ENCODE results near the gene C15orf61. TPM values are rescaled to one million over a fixed set of nuclear protein-coding genes. Genes with fewer than 3 reads are reported as not detected.
A peak's percentile ranks its signal among the peaks of the same experiment; 100 is the strongest.

Gene C15orf61
- total RNA-seq, 4 donors from 2014 or later = 6.5 to 8.5 (median 7.3) TPM

DNA sequence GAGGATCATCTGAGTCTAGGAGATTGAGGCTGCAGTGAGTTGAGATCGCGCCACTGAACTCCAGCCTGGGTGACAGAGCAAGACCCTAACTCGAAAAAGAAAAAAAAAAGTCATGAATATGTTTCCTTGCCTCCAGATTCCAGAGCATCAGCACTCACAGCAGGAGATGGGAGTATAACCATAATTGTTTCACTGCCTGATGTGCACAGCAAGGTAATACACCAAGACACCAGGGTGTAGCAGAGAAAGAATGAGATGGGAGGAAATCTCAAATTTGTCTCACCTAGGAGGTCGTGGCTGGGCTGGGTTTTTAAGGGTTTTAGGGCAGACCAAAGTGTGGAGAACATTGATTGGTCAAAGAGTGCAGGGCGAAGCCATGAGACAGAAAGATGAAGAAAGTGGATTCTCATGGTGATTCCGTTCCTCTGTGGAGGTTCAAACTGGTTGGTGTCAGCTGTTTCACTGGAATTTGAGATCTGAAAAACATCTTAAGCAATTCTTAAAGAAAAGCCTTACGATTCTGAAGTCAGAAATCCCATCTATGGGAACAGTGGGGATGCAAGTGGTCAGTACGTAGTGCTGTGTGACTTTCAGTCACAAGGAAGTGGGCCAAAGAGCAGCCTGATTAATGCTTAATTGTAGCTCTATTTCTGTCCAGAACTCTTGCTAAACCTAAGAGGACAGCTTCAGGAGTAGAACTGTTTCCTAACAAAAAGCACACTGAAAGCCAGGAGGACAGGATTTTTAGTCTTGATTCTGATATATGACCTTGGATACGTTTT, 7.8 kb upstream of the C15orf61 start:
- 77 to 78% methylated on average over 9 of the region's 9 CpGs for WGBS, 2 donors
- H3K4me1 ChIP-seq = no peaks in the 10 kb centered on the region
- no peaks in the 10 kb centered on the region for H3K27me3 ChIP-seq
- peaks cover 0 to 36% (median 0%) of the 10 kb centered on the region in 3 donors for H3K36me3 ChIP-seq
- H3K9me3 ChIP-seq = no peaks in the 10 kb centered on the region
- DNase-seq (ENCODE audit: low spot score in 2 of 2) = no peak
- no peak overlapping the region for H3K27ac ChIP-seq
- TF ChIP-seq POLR2A (IDR thresholded peaks at IDR 0.05) = no peak
- no peak for TF ChIP-seq EP300 (IDR thresholded peaks at IDR 0.05)
- TF ChIP-seq CTCF (IDR thresholded peaks at IDR 0.05) = no peak
- no peak overlapping the region for H3K4me3 ChIP-seq

GRCh38 chr15:67515090-67515489, 5.8 kb upstream of the C15orf61 start:
- peaks cover 0 to 5% (median 0%) of the 10 kb centered on the region in 4 donors for H3K4me1 ChIP-seq
- no peaks in the 10 kb centered on the region for H3K27me3 ChIP-seq
- H3K9me3 ChIP-seq = no peaks in the 10 kb centered on the region
- 93 to 98% methylated on average over 3 of the region's 3 CpGs for WGBS, 2 donors
- DNase-seq (ENCODE audit: low spot score in 2 of 2) = no peak
- no peak overlapping the region for H3K4me3 ChIP-seq
- H3K27ac ChIP-seq = no peak overlapping the region
- TF ChIP-seq CTCF (IDR thresholded peaks at IDR 0.05) = no peak
- no peak for TF ChIP-seq EP300 (IDR thresholded peaks at IDR 0.05)
- no peak for TF ChIP-seq POLR2A (IDR thresholded peaks at IDR 0.05)
- peaks cover 0 to 36% (median 0%) of the 10 kb centered on the region in 3 donors for H3K36me3 ChIP-seq

DNA sequence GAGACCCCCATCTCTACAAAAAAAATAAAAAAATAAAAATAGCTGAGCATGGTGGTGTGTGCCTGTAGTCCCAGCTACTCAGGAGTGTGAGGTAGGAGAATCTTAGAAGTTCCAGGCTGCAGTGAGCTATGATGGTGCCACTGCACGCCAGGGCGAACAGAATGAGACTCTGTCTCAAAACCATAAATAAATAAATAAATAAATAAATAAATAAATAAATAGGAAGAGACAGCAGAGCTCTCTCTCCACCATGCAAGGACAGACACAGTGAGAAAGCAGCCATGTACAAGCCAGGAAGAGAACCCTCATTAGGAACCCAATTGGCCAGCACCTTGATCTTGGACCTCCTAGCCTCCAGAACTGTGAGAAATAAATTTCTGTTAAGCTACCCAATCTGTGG, 5.4 kb upstream of the C15orf61 start:
- TF ChIP-seq CTCF (IDR thresholded peaks at IDR 0.05) (no peak), EP300 (IDR thresholded peaks at IDR 0.05) (no peak), POLR2A (IDR thresholded peaks at IDR 0.05) (no peak)
- H3K4me1 ChIP-seq = peaks cover 0 to 9% (median 0%) of the 10 kb centered on the region in 4 donors
- DNase-seq (ENCODE audit: low spot score in 2 of 2) = no peak
- H3K36me3 ChIP-seq = peaks cover 0 to 36% (median 0%) of the 10 kb centered on the region in 3 donors
- H3K9me3 ChIP-seq = no peaks in the 10 kb centered on the region
- 92 to 95% methylated on average over 2 of the region's 2 CpGs for WGBS, 2 donors
- H3K27me3 ChIP-seq = no peaks in the 10 kb centered on the region
- no peak overlapping the region for H3K27ac ChIP-seq
- no peak overlapping the region for H3K4me3 ChIP-seq

DNA sequence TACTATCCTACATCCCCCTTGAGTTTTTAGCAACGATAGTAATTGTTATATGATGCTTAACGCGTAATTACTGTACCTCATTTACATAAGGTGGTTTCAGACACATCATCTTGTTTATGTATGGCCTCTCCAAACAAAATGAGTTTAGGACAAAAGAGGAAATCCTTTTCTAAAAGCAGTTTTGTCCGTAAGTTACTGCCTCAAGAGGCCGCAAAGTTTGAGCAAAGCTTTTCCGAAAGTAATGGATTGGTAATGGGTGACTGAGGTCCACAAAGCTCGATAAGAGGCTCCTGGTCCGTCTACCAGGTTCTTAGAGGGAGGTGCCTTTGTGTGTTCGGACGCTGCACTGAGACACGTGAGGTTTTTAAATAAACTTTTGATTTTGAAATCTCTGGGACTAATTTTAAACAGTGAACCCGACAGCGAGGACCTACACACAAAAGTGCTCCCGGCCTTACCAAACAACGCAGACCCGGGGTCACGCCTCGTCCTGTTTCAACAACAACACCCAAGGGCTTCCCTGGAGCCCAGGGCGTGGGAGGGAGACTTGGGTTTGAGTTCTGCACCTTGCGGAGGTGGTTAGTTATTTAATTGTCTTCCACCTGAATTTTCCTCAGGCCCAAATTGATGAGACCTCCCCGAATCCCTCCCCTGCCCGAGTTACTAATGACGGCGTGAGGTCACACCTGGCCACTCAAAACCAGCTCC, 456 bp upstream of the C15orf61 start:
- peaks cover 0 to 4% (median 0%) of the 10 kb centered on the region in 3 donors for H3K36me3 ChIP-seq
- H3K27me3 ChIP-seq = no peaks in the 10 kb centered on the region
- H3K4me1 ChIP-seq = peaks cover 0 to 39% (median 13%) of the 10 kb centered on the region in 4 donors
- no peak for TF ChIP-seq POLR2A (IDR thresholded peaks at IDR 0.05)
- 20 to 30% methylated on average over 21 to 24 of the region's 24 CpGs for WGBS, 2 donors
- peak overlapping the region; percentile 87 to 99 (median 94) for H3K27ac ChIP-seq
- H3K9me3 ChIP-seq = no peaks in the 10 kb centered on the region
- H3K4me3 ChIP-seq = peak overlapping the region; percentile 64 to 97 (median 78)
- DNase-seq (ENCODE audit: low spot score in 2 of 2) = no peak

DNA sequence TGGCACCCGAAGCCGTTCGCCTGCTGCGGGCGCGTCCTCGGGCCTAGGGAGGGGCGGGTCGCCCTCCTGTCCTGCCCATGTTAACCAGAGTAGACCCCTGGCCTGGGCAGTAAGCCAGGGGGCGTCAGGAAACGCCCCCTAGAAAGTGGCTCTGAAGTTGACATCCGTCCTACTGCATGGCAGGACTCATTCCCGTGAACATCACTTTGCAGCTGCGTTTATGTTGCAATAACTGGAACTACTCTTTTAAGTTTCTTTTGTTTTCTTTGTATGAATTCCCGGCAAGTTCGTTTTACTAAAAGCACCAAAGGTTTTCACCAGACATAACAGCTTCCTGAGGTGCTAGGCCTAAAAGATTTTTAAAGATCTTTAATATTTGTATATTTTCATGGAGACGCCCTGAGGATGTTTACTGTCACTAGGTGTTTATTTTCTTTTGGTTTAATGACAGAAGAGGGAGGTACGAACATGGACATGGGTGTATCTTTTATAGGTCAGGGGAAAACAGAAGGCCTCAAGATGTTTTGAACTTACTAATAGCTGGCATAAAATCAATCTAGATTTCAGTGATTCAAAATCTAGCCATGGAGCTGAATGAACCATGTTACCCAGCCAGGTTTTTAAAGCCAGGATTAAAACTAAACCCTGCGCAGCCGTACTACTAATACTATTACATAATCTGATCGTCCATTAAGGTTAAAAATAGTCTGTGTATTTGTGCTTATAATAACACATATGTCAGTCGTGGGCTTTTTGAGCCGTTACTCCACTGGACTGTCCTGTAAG, 1.0 kb downstream of the C15orf61 start:
- Histone ChIP-seq H3K4me1 (peaks cover 0 to 39% (median 13%) of the 10 kb centered on the region in 4 donors), H3K27ac (peak overlapping the region; percentile 87 to 99 (median 94)), H3K36me3 (peaks cover 0 to 6% (median 0%) of the 10 kb centered on the region in 3 donors), H3K27me3 (no peaks in the 10 kb centered on the region), H3K4me3 (peak overlapping the region; percentile 64 to 99 (median 93)), H3K9me3 (no peaks in the 10 kb centered on the region)
- DNase-seq (ENCODE audit: low spot score in 2 of 2) = no peak
- TF ChIP-seq EP300 (IDR thresholded peaks at IDR 0.05) = no peak
- TF ChIP-seq CTCF (IDR thresholded peaks at IDR 0.05) = no peak
- TF ChIP-seq POLR2A (IDR thresholded peaks at IDR 0.05) = no peak
- WGBS, 2 donors = 2% methylated on average over 23 of the region's 23 CpGs

Measured in tibial nerve (tissue), 4 donors.